DND-41 (cell line): Measurements from ENCODE around the gene CFAP157.

Source experiments
- ATAC-seq: fragments of 200-7000 bp; cut with Tn5 transposase; 3 replicates; pipeline ENCODE4 v1.9.1; 2021; ENCODE audit warnings: low read depth; ENCODE audit not compliant: insufficient read depth
- DNase-seq: peaks from one replicate; pipeline ENCODE4 v3.0.0-alpha.2; 2020
- H2AFZ ChIP-seq: 2 replicates; pipeline ENCODE4 v1.6.0; 2012; ENCODE audit warnings: low read depth, low read length
- H3K27ac ChIP-seq: 2 replicates; pipeline ENCODE4 v1.5.1; 2012; ENCODE audit warnings: low read length, inconsistent platforms
- H3K27me3 ChIP-seq: fragments of 200-600 bp; sonication (generic); 2 replicates; pipeline ENCODE4 v1.6.0; 2012; ENCODE audit warnings: low read length, mild to moderate bottlenecking, inconsistent platforms; ENCODE audit not compliant: insufficient read depth, poor library complexity
- H3K36me3 ChIP-seq: 2 replicates; pipeline ENCODE4 v1.5.1; 2012; ENCODE audit warnings: low read length, inconsistent platforms; ENCODE audit not compliant: insufficient read depth
- H3K4me1 ChIP-seq: 2 replicates; pipeline ENCODE4 v1.5.1; 2012; ENCODE audit warnings: mild to moderate bottlenecking, low read length; ENCODE audit not compliant: insufficient read depth
- H3K4me2 ChIP-seq: 2 replicates; pipeline ENCODE4 v1.6.0; 2012; ENCODE audit warnings: mild to moderate bottlenecking, moderate library complexity, low read length, inconsistent platforms; ENCODE audit not compliant: insufficient read depth
- H3K4me3 ChIP-seq, 2 experiments: fragments of 200-600 bp in 1 of 2; shearing (Covaris generic) in 1 of 2; 2 replicates each; pipeline ENCODE4 v1.5.1; 2012 to 2016; ENCODE audit warnings: inconsistent platforms in 2 of 2, low read length in 2 of 2, mild to moderate bottlenecking in 2 of 2, low read depth in 1 of 2, moderate library complexity in 1 of 2
- H3K79me2 ChIP-seq: 2 replicates; pipeline ENCODE4 v1.6.0; 2012; ENCODE audit warnings: low read length, inconsistent platforms; ENCODE audit not compliant: insufficient read depth
- H3K9ac ChIP-seq: 2 replicates; pipeline ENCODE4 v1.6.0; 2012; ENCODE audit warnings: low read depth, mild to moderate bottlenecking, inconsistent platforms, low read length, moderate library complexity
- H3K9me3 ChIP-seq: 2 replicates; pipeline ENCODE4 v1.5.1; 2012; ENCODE audit warnings: low read length, moderate library complexity, mild to moderate bottlenecking, inconsistent platforms; ENCODE audit not compliant: insufficient read depth, severe bottlenecking
- H4K20me1 ChIP-seq: 2 replicates; pipeline ENCODE4 v1.6.0; 2012; ENCODE audit warnings: low read length; ENCODE audit not compliant: insufficient read depth
- CTCF ChIP-seq: IDR thresholded peaks from 2 replicates; pipeline ENCODE4 v1.5.1; 2012; ENCODE audit warnings: borderline replicate concordance, low read length, moderate library complexity, mild to moderate bottlenecking; ENCODE audit not compliant: poor library complexity, severe bottlenecking; ENCODE audit errors: extremely low read depth
- EZH2 ChIP-seq: IDR thresholded peaks from 3 replicates; pipeline ENCODE4 v1.6.1; 2012; ENCODE audit warnings: borderline replicate concordance, low read depth, mild to moderate bottlenecking, moderate library complexity, low read length, inconsistent platforms; ENCODE audit not compliant: severe bottlenecking

The CFAP157 gene

GRCh38 chr9:127711831-127712274, 5.1 kb downstream of the CFAP157 start:
- H3K36me3 ChIP-seq = no peaks in the 10 kb centered on the region
- H3K4me3 ChIP-seq = no peak overlapping the region
- ATAC-seq (no peak), DNase-seq (no peak)
- H4K20me1 ChIP-seq = peaks cover 16% of the 10 kb centered on the region
- H3K79me2 ChIP-seq = no peaks in the 10 kb centered on the region
- H3K9ac ChIP-seq = no peak overlapping the region
- no peak overlapping the region for H3K27ac ChIP-seq
- no peaks in the 10 kb centered on the region for H3K27me3 ChIP-seq
- no peak overlapping the region for H2AFZ ChIP-seq
- no peaks in the 10 kb centered on the region for H3K9me3 ChIP-seq
- TF ChIP-seq CTCF (no peak), EZH2 (no peak)
- no peak overlapping the region for H3K4me2 ChIP-seq
- peaks cover 34% of the 10 kb centered on the region for H3K4me1 ChIP-seq

DNA sequence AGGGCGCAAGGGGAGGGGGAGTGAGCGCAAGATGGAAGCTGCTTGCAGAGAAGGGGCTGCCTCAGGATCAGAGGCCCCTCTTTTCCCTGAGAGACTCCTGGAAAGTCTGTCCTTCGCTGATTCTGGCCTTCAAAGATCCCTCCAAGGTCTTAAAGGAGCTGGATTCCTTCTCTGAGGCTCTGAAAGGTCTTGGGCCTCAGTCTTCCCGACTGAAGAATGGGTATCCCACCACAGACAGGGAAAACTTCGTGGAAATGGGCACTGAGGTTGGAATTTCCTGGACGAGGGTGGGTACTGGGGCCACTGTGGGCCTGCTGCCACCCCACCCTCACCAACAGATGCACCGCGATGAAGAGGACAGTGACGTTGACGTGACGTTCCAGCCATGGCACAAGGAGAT, 5.6 kb downstream of the CFAP157 start:
- Histone ChIP-seq H3K9me3 (no peaks in the 10 kb centered on the region), H2AFZ (no peak overlapping the region), H4K20me1 (peaks cover 16% of the 10 kb centered on the region), H3K4me3 (no peak overlapping the region), H3K4me1 (peaks cover 34% of the 10 kb centered on the region), H3K4me2 (no peak overlapping the region), H3K79me2 (no peaks in the 10 kb centered on the region), H3K27me3 (no peaks in the 10 kb centered on the region), H3K9ac (no peak overlapping the region), H3K36me3 (no peaks in the 10 kb centered on the region), H3K27ac (no peak overlapping the region)
- DNase-seq (no peak), ATAC-seq (no peak)
- TF ChIP-seq EZH2 (no peak), CTCF (no peak)

DNA sequence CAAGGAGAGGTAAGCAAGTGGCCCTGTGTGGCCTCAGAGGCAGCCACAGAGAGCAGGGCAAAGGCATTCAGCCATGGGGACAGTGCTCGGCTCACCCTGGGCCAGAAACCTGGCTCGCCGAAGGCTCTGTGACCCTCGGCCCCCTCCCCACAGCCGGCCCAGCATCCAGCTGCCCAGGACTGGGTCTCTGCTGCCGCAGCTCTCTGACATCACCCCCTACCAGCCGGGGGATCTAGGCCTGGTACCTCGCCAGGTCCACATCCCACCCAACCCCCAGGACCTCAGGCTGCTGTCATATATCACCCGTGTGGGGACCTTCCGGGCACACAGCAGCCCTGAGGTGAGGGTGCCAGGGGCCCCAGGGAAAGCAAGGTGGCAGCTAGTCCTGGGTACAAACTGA, 6.1 kb downstream of the CFAP157 start:
- Histone ChIP-seq H4K20me1 (peaks cover 16% of the 10 kb centered on the region), H3K36me3 (no peaks in the 10 kb centered on the region), H3K27me3 (no peaks in the 10 kb centered on the region), H3K9me3 (no peaks in the 10 kb centered on the region), H3K27ac (no peak overlapping the region), H3K4me3 (no peak overlapping the region), H3K79me2 (no peaks in the 10 kb centered on the region), H3K4me1 (peaks cover 34% of the 10 kb centered on the region), H2AFZ (no peak overlapping the region), H3K4me2 (no peak overlapping the region), H3K9ac (no peak overlapping the region)
- TF ChIP-seq EZH2 (no peak), CTCF (no peak)
- DNase-seq (no peak), ATAC-seq (no peak)

- H3K27me3 ChIP-seq = no peaks in the 10 kb centered on the region
- peaks cover 16% of the 10 kb centered on the region for H4K20me1 ChIP-seq
- peaks cover 42% of the 10 kb centered on the region for H3K4me1 ChIP-seq
- H3K4me2 ChIP-seq = peak overlapping the region; percentile 77
- no peak overlapping the region for H3K27ac ChIP-seq
- H2AFZ ChIP-seq = no peak overlapping the region
- H3K79me2 ChIP-seq = no peaks in the 10 kb centered on the region
- TF ChIP-seq EZH2 (no peak), CTCF (no peak)
- H3K4me3 ChIP-seq = peak overlapping the region in 1 of 2 experiments; percentile 42; a peak in 2 of 4 replicates
- H3K9ac ChIP-seq = no peak overlapping the region
- no peaks in the 10 kb centered on the region for H3K9me3 ChIP-seq
- H3K36me3 ChIP-seq = no peaks in the 10 kb centered on the region
- DNase-seq (no peak), ATAC-seq (no peak)
Measured at GRCh38 chr9:127714020-127714750, 7.4 kb downstream of the CFAP157 start.
